Skeletal muscle tissue (tissue), 4 donors: ENCODE data around the gene ZBTB7C. TPM values are rescaled to one million over a fixed set of nuclear protein-coding genes. Genes with fewer than 3 reads are reported as not detected.

ENCODE experiments used
- H3K27ac ChIP-seq: one replicate; pipeline ENCODE4 v1.7.0; 2013; ENCODE audit warnings: mild to moderate bottlenecking, low read depth, low read length, inconsistent platforms
- H3K27me3 ChIP-seq, 3 donors: one replicate each; pipeline ENCODE4 v1.7.0; 2013; ENCODE audit warnings: low read length in 3 of 3; ENCODE audit not compliant: control insufficient read depth in 3 of 3, insufficient read depth in 3 of 3
- H3K36me3 ChIP-seq, 3 donors: one replicate each; pipeline ENCODE4 v1.7.0; 2013; ENCODE audit warnings: low read length in 3 of 3; ENCODE audit not compliant: control insufficient read depth in 3 of 3, insufficient read depth in 3 of 3
- H3K4me1 ChIP-seq, 3 donors: one replicate each; pipeline ENCODE4 v1.7.0; 2013; ENCODE audit warnings: low read length in 3 of 3, mild to moderate bottlenecking in 3 of 3; ENCODE audit not compliant: control insufficient read depth in 3 of 3, insufficient read depth in 3 of 3
- H3K4me3 ChIP-seq, 3 donors: one replicate each; pipeline ENCODE4 v1.7.0; 2013; ENCODE audit warnings: low read length in 3 of 3
- H3K9ac ChIP-seq, 3 donors: one replicate each; pipeline ENCODE4 v1.7.0; 2013; ENCODE audit warnings: low read length in 3 of 3, mild to moderate bottlenecking in 3 of 3, moderate library complexity in 2 of 3, low read depth in 1 of 3
- H3K9me3 ChIP-seq, 3 donors: one replicate each; pipeline ENCODE4 v1.7.0; 2013; ENCODE audit warnings: low read length in 3 of 3; ENCODE audit not compliant: control insufficient read depth in 3 of 3
- total RNA-seq: library from RNA; depleted of rRNA; stranded (reverse); fragments of >200 nt; gene quantifications from one replicate; pipeline ENCODE4 v1.2.3, GENCODE V29; 2014
- donor health status: Osteomylitis.

The ZBTB7C gene
- total RNA-seq, 1 donor from 2014 or later, result 2.6 TPM

- Histone ChIP-seq H3K4me3 (no peak overlapping the region), H3K27ac (no peak overlapping the region), H3K9ac (no peak overlapping the region), H3K27me3 (no peaks in the 10 kb centered on the region), H3K36me3 (no peaks in the 10 kb centered on the region), H3K9me3 (no peaks in the 10 kb centered on the region), H3K4me1 (peaks cover 0 to 10% (median 3%) of the 10 kb centered on the region in 3 donors)
Measured at GRCh38 chr18:48318436-48318835, 90.7 kb downstream of the ZBTB7C start.

GRCh38 chr18:48317781-48318381 lies 91.3 kb downstream of the ZBTB7C start:
- Histone ChIP-seq H3K9ac (no peak overlapping the region), H3K27me3 (no peaks in the 10 kb centered on the region), H3K9me3 (no peaks in the 10 kb centered on the region), H3K27ac (no peak overlapping the region), H3K36me3 (no peaks in the 10 kb centered on the region), H3K4me3 (no peak overlapping the region), H3K4me1 (peaks cover 0 to 10% (median 3%) of the 10 kb centered on the region in 3 donors)

- H3K4me3 ChIP-seq, result no peak overlapping the region
- no peak overlapping the region for H3K27ac ChIP-seq
- peaks cover 0 to 10% (median 3%) of the 10 kb centered on the region in 3 donors for H3K4me1 ChIP-seq
Measured at GRCh38 chr18:48316177-48316576, 93.0 kb downstream of the ZBTB7C start.

GRCh38 chr18:48314690-48315089 lies 94.5 kb downstream of the ZBTB7C start:
- Histone ChIP-seq H3K9me3 (no peaks in the 10 kb centered on the region), H3K4me3 (no peak overlapping the region), H3K4me1 (no peaks in the 10 kb centered on the region), H3K9ac (no peak overlapping the region), H3K27ac (no peak overlapping the region), H3K36me3 (no peaks in the 10 kb centered on the region), H3K27me3 (no peaks in the 10 kb centered on the region)

More at GRCh38 chr18:48316177-48316576, 93.0 kb downstream of the ZBTB7C start:
- Histone ChIP-seq H3K9ac (no peak overlapping the region), H3K9me3 (no peaks in the 10 kb centered on the region), H3K36me3 (no peaks in the 10 kb centered on the region), H3K27me3 (no peaks in the 10 kb centered on the region)

- Histone ChIP-seq H3K9me3 (no peaks in the 10 kb centered on the region), H3K27ac (no peak overlapping the region), H3K4me3 (no peak overlapping the region), H3K4me1 (no peaks in the 10 kb centered on the region), H3K9ac (no peak overlapping the region), H3K27me3 (no peaks in the 10 kb centered on the region), H3K36me3 (no peaks in the 10 kb centered on the region)
Measured at GRCh38 chr18:48313792-48314191, 95.4 kb downstream of the ZBTB7C start.

GRCh38 chr18:48312066-48312465 lies 97.1 kb downstream of the ZBTB7C start:
- Histone ChIP-seq H3K9me3 (no peaks in the 10 kb centered on the region), H3K4me1 (peaks cover 0 to under 1% (median 0%) of the 10 kb centered on the region in 3 donors), H3K4me3 (no peak overlapping the region), H3K27me3 (no peaks in the 10 kb centered on the region), H3K36me3 (no peaks in the 10 kb centered on the region), H3K27ac (no peak overlapping the region), H3K9ac (no peak overlapping the region)

- Histone ChIP-seq H3K4me3 (no peak overlapping the region), H3K9me3 (no peaks in the 10 kb centered on the region), H3K27me3 (no peaks in the 10 kb centered on the region)
Measured at GRCh38 chr18:48310999-48311398, 98.2 kb downstream of the ZBTB7C start.

GRCh38 chr18:48310353-48310752 lies 98.8 kb downstream of the ZBTB7C start:
- H3K4me3 ChIP-seq, result no peak overlapping the region
- H3K27ac ChIP-seq, result no peak overlapping the region
- peaks cover 0 to 3% (median 0%) of the 10 kb centered on the region in 3 donors for H3K4me1 ChIP-seq
- H3K36me3 ChIP-seq, result no peaks in the 10 kb centered on the region
- no peak overlapping the region for H3K9ac ChIP-seq
- H3K9me3 ChIP-seq, result no peaks in the 10 kb centered on the region
- H3K27me3 ChIP-seq, result no peaks in the 10 kb centered on the region

More at GRCh38 chr18:48310999-48311398, 98.2 kb downstream of the ZBTB7C start:
- Histone ChIP-seq H3K4me1 (peaks cover 0 to 3% (median 0%) of the 10 kb centered on the region in 3 donors), H3K27ac (no peak overlapping the region), H3K36me3 (no peaks in the 10 kb centered on the region), H3K9ac (no peak overlapping the region)

- Histone ChIP-seq H3K9me3 (no peaks in the 10 kb centered on the region), H3K27ac (no peak overlapping the region), H3K4me3 (no peak overlapping the region), H3K9ac (no peak overlapping the region), H3K4me1 (peaks cover 0 to 3% (median 0%) of the 10 kb centered on the region in 3 donors), H3K27me3 (no peaks in the 10 kb centered on the region), H3K36me3 (no peaks in the 10 kb centered on the region)
Measured at GRCh38 chr18:48308755-48309575, 100.2 kb downstream of the ZBTB7C start.

- Histone ChIP-seq H3K36me3 (no peaks in the 10 kb centered on the region), H3K27ac (no peak overlapping the region), H3K4me3 (no peak overlapping the region), H3K27me3 (no peaks in the 10 kb centered on the region), H3K9ac (no peak overlapping the region), H3K4me1 (peaks cover 0 to 3% (median 0%) of the 10 kb centered on the region in 3 donors), H3K9me3 (no peaks in the 10 kb centered on the region)
Measured at GRCh38 chr18:48308027-48308635, 101.1 kb downstream of the ZBTB7C start.
